ENCODE measurements around the gene ZNF202.
A peak's percentile ranks its signal among the peaks of the same experiment; 100 is the strongest.
"Not testable (repeated sequence)": the region's sequence is repeated elsewhere in the genome, so short reads cannot be mapped to it uniquely, and the experiment has no call there.

Gene ZNF202

GRCh38 chr11:123741159-123742030 lies at the start of gene ZNF202:
ZNF202 (minus strand) TSS chr11:123741660; CDS start chr11:123730888, 10,772 bp downstream.
- peak; percentile 85 for DNase-seq (ENCODE audit: low read depth)

GRCh38 chr11:123783536-123783935 lies 42.1 kb upstream of the ZNF202 start:
- no peak for DNase-seq (ENCODE audit: low read depth)

GRCh38 chr11:123778511-123778910 lies 37.1 kb upstream of the ZNF202 start:
- DNase-seq (ENCODE audit: low read depth) = no peak

- DNase-seq (ENCODE audit: low read depth) = no peak
Observed at GRCh38 chr11:123775715-123776549, 34.5 kb upstream of the ZNF202 start.

GRCh38 chr11:123775289-123775688 lies 33.8 kb upstream of the ZNF202 start:
- no peak for DNase-seq (ENCODE audit: low read depth)

- DNase-seq (ENCODE audit: low read depth) = peak; percentile 6
Observed at GRCh38 chr11:123773959-123774358, 32.5 kb upstream of the ZNF202 start.

GRCh38 chr11:123773026-123773425 lies 31.6 kb upstream of the ZNF202 start:
- DNase-seq (ENCODE audit: low read depth) = no peak

GRCh38 chr11:123771664-123772063 lies 30.2 kb upstream of the ZNF202 start:
- DNase-seq (ENCODE audit: low read depth) = no peak

GRCh38 chr11:123770712-123771111 lies 29.3 kb upstream of the ZNF202 start:
- no peak for DNase-seq (ENCODE audit: low read depth)

GRCh38 chr11:123765601-123766000 lies 24.1 kb upstream of the ZNF202 start:
- DNase-seq (ENCODE audit: low read depth) = no peak

- DNase-seq (ENCODE audit: low read depth) = no peak
Observed at GRCh38 chr11:123762422-123762821, 21.0 kb upstream of the ZNF202 start.

- DNase-seq (ENCODE audit: low read depth) = no peak
Observed at GRCh38 chr11:123760894-123761293, 19.4 kb upstream of the ZNF202 start.

- DNase-seq (ENCODE audit: low read depth) = no peak
Observed at GRCh38 chr11:123757976-123758375, 16.5 kb upstream of the ZNF202 start.

- no peak for DNase-seq (ENCODE audit: low read depth)
Observed at GRCh38 chr11:123755813-123756212, 14.4 kb upstream of the ZNF202 start.

- no peak for DNase-seq (ENCODE audit: low read depth)
Observed at GRCh38 chr11:123755344-123755743, 13.9 kb upstream of the ZNF202 start.

GRCh38 chr11:123754101-123754568 lies 12.7 kb upstream of the ZNF202 start, which contains the start of gene OR6X1:
OR6X1 (minus strand) TSS chr11:123754518; CDS start chr11:123754518, 0 bp downstream.
- no peak for DNase-seq (ENCODE audit: low read depth)

- DNase-seq (ENCODE audit: low read depth) = no peak
Observed at GRCh38 chr11:123753110-123753509, 11.7 kb upstream of the ZNF202 start.

GRCh38 chr11:123751781-123752180 lies 10.3 kb upstream of the ZNF202 start:
- no peak for DNase-seq (ENCODE audit: low read depth)

- not testable (repeated sequence) for DNase-seq (ENCODE audit: low read depth)
Observed at GRCh38 chr11:123748349-123748748, 6.9 kb upstream of the ZNF202 start.

- no peak for DNase-seq (ENCODE audit: low read depth)
Observed at GRCh38 chr11:123745764-123746451, 4.4 kb upstream of the ZNF202 start.

GRCh38 chr11:123742724-123743120 lies 1.3 kb upstream of the ZNF202 start:
- DNase-seq (ENCODE audit: low read depth) = no peak

All from amniotic epithelial cell (primary cell).